GM21825 (cell line): ENCODE data around the gene SMIM24.
A peak's percentile ranks its signal among the peaks of the same experiment; 100 is the strongest.
"Not testable (repeated sequence)": the region's sequence is repeated elsewhere in the genome, so short reads cannot be mapped to it uniquely, and the experiment has no call there.

ENCODE experiments used
- ATAC-seq: cut with Tn5 transposase; IDR thresholded peaks from one replicate; pipeline ENCODE4 v1.9.1; 2021; ENCODE audit warnings: mild to moderate bottlenecking, moderate library complexity; ENCODE audit not compliant: unreplicated experiment

SMIM24 gene

DNA sequence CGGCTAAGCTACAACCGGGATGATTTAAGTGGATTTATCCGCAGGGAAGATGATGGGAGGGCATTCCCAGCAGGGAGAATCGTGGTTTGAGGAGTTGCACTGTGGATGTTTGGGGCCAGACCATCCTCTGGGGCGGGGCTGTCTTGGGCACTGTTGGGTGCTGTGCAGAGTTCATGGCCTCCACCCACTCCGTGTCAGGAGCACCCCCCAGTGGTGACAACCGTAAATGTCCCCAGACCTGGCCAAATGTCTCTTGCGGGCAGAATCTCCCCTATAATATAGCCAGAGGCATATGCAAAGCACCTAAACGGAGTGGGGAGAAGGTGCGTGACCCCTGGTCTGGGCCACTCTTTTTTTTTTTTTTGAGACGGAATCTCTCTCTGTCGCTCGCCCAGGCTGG is 40.2 kb downstream of the SMIM24 start:
- no peak for ATAC-seq

DNA sequence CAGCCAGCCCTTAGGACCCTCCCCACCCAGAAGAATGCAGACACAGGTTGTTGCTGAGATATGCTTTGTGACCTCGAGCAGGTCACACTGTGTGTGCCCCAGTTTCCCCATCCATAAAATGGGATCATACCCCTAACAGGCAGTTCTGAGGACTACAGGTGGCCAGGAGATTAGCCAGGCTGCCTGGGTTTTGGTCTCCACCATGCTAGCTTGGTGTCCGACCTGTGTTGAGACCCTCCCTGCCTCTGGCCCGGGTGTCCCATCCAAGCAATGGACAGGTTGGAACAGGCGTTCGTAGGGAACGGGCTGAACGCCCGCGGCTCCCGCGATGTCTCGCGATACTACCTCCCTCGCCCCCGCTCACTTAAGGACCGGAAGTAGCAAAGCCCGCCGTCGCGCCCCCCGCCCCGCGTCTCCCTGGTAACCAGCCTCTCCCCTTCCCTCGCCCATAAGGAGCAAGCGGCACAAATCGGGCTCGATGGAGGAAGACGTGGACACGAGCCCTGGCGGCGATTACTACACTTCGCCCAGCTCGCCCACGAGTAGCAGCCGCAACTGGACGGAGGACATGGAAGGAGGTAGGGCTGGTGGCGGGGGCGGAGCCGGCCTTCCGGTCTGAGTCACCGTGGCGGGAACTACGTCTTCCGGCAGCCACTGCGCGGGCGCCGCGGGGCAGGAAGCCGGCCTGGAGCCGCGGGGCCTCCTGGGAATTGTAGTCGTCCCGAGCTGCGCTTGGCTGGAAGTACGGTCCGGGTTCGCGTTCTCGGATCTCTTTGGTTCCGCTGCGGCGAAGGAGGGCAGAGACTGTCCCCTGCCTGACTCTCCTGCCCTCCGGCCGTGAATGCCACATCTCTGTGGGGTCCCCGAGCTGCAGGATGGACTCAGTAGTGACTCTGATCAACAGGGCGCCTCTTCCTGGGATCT is 45.4 kb downstream of the SMIM24 start:
- ATAC-seq = peak; percentile 87

GRCh38 chr19:3433805-3434540 is 46.4 kb downstream of the SMIM24 start:
- no peak for ATAC-seq

DNA sequence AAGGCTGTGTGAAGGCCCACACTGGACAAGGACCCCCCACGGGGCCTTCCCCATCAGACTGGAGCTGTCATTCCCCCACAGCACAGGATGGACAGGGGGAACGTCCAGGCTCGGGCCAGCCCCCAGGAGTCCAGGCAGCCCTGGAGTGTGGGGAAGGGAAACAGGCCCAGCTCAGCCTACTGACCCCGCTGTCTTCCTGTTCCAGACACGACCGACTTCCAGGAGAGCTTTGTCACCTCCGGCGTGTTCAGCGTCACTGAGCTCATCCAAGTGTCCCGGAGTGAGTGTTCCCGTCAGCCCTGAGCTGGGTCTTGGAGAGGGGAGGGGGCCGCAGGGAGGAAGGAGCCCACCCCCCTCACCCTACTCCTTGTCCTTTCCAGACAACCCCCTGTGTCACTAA is 47.0 kb downstream of the SMIM24 start:
- ATAC-seq = no peak

DNA sequence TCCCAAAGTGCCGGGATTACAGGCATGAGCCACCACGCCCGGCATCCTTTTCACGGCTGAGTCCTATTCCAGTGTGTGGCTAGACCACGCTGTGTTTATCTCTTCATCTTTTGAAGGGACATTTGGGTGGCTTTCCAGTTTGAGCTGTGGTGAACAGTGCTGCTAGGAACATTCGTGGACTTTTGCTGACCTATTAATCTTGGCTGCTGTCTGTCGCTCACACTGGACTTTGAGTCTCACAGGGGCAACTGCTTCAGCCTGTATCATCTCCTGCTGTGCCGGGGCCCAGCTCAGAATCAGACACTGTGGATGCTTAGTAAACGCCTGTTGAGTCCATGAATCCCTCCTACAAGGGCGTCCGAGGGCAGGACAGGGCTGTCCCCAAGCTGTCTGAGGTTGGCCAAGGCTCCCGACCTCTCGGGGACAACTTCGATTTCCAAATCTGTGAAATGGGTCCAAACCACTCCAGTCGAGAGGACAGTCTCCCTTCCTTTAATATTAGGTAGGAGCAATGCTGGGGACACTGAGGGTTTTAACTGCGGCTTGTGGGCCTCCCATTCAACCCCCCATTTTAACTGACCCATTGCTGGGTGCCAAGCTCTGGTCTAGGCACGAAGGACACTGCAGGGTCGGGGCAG is 48.4 kb downstream of the SMIM24 start:
- ATAC-seq = no peak

DNA sequence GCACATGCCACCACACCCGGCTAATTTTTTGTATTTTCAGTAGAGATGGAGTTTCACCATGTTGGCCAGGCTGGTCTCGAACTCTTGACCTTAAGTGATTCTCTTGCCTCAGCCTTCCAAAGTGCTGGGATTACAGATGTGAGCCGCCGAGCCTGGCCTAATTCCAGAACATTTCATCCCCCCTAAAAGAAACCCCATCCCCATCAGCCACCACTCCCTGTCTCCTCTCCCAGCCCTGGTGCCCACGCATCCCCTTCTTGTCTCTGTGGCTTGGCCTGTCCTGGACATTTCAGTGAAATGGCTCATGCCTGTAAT is 50.0 kb downstream of the SMIM24 start:
- not testable (repeated sequence) for ATAC-seq

DNA sequence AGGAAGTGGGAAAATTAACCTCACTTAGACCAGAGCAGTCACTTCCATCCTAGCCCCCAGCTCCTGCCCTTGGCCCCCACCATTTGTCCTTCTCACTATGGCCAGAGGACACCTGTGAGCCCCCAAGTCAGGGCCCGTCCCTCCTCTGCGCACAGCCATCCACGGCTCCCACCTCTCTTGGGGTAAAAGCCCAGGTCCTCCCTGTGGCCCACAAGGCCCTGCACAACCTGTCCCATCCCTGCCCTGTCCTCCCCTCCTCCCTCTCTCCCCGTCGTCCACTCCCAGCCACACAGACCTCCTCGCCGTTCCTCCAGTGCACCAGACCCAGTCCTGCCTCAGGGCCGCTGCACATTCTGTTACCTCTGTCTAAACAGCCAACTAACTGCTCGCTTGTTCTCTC is 53.9 kb downstream of the SMIM24 start:
- no peak for ATAC-seq
